Liver (tissue), 3 donors: ENCODE measurements around the gene RND3.

Source experiments
- JUND ChIP-seq, 2 donors: IDR thresholded peaks; 2 replicates each; pipeline ENCODE4 v1.6.1; 2016; ENCODE audit warnings: antibody characterized with exemption in 2 of 2
- RAD21 ChIP-seq, 2 donors: IDR thresholded peaks; 2 replicates each; pipeline ENCODE4 v1.6.1; 2016; ENCODE audit warnings: antibody characterized with exemption in 2 of 2, mild to moderate bottlenecking in 2 of 2
- TF ChIP-seq, protein P1 (sequence below): fragments of 150-350 bp; IDR thresholded peaks from 2 replicates; pipeline ENCODE4 v1.5.1; 2017; ENCODE audit warnings: improper control_type of control experiment, low read depth, low read length; ENCODE audit not compliant: missing input control
- TF ChIP-seq, protein P2 (sequence below): IDR thresholded peaks from 2 replicates; pipeline ENCODE4 v1.6.1; 2016; ENCODE audit warnings: antibody characterized with exemption
- donor health status: healthy.
- donor health status: healthy.

DNA sequence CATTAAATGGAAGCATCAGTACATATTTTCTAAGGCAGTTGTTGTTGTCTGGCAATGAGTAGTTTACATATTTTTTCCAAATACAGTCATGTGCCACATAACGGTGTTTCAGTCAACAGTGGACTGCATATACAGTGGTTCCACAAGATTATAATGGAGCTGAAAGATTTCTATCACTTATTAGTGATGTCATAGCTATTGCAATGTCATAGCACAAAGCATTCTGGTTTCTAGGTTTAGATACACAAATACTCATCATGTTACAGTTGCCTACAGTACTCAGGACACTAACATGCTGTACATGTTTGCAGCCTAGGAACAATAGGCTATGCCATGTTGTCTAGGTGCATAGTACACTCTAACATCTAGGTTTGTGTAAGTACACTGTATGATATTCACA is 45.0 kb downstream of the RND3 start:
- TF ChIP-seq, protein P1, sequence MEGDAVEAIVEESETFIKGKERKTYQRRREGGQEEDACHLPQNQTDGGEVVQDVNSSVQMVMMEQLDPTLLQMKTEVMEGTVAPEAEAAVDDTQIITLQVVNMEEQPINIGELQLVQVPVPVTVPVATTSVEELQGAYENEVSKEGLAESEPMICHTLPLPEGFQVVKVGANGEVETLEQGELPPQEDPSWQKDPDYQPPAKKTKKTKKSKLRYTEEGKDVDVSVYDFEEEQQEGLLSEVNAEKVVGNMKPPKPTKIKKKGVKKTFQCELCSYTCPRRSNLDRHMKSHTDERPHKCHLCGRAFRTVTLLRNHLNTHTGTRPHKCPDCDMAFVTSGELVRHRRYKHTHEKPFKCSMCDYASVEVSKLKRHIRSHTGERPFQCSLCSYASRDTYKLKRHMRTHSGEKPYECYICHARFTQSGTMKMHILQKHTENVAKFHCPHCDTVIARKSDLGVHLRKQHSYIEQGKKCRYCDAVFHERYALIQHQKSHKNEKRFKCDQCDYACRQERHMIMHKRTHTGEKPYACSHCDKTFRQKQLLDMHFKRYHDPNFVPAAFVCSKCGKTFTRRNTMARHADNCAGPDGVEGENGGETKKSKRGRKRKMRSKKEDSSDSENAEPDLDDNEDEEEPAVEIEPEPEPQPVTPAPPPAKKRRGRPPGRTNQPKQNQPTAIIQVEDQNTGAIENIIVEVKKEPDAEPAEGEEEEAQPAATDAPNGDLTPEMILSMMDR = no peak
- no peak for TF ChIP-seq JUND (IDR thresholded peaks at IDR 0.05)
- TF ChIP-seq, protein P2, sequence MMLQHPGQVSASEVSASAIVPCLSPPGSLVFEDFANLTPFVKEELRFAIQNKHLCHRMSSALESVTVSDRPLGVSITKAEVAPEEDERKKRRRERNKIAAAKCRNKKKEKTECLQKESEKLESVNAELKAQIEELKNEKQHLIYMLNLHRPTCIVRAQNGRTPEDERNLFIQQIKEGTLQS = no peak
- no peak for TF ChIP-seq RAD21 (IDR thresholded peaks at IDR 0.05)
